ENCODE data around the gene PTGES2.
"Not testable (repeated sequence)": the region's sequence is repeated elsewhere in the genome, so short reads cannot be mapped to it uniquely, and the experiment has no call there.

PTGES2 gene

GRCh38 chr9:128087262-128087661 lies 40.3 kb downstream of the PTGES2 start:
- DNase-seq, result no peak

GRCh38 chr9:128085943-128086342 lies 41.6 kb downstream of the PTGES2 start:
- DNase-seq, result no peak

- no peak for DNase-seq
Observed at GRCh38 chr9:128084746-128085145, 42.8 kb downstream of the PTGES2 start.

GRCh38 chr9:128082151-128082550 lies 45.4 kb downstream of the PTGES2 start:
- no peak for DNase-seq

- DNase-seq, result no peak
Observed at GRCh38 chr9:128081056-128081455, 46.5 kb downstream of the PTGES2 start.

GRCh38 chr9:128080206-128080605 lies 47.3 kb downstream of the PTGES2 start:
- no peak for DNase-seq

GRCh38 chr9:128078504-128079434 lies 48.8 kb downstream of the PTGES2 start:
- DNase-seq, result no peak

GRCh38 chr9:128077847-128078503 lies 49.6 kb downstream of the PTGES2 start:
- no peak for DNase-seq

- DNase-seq, result no peak
Observed at GRCh38 chr9:128073253-128073886, 54.2 kb downstream of the PTGES2 start.

GRCh38 chr9:128072144-128073021 lies 55.1 kb downstream of the PTGES2 start:
- peak; percentile 75 for DNase-seq

GRCh38 chr9:128071475-128071874 lies 56.1 kb downstream of the PTGES2 start:
- DNase-seq, result not testable (repeated sequence)

- no peak for DNase-seq
Observed at GRCh38 chr9:128070874-128071273, 56.7 kb downstream of the PTGES2 start.
